Measurements from ENCODE around the gene CHRDL2. TPM values are rescaled to one million over a fixed set of nuclear protein-coding genes. Genes with fewer than 3 reads are reported as not detected.

Gene CHRDL2
- total RNA-seq, 1 experiment from 2014 or later = 7.7 TPM

DNA sequence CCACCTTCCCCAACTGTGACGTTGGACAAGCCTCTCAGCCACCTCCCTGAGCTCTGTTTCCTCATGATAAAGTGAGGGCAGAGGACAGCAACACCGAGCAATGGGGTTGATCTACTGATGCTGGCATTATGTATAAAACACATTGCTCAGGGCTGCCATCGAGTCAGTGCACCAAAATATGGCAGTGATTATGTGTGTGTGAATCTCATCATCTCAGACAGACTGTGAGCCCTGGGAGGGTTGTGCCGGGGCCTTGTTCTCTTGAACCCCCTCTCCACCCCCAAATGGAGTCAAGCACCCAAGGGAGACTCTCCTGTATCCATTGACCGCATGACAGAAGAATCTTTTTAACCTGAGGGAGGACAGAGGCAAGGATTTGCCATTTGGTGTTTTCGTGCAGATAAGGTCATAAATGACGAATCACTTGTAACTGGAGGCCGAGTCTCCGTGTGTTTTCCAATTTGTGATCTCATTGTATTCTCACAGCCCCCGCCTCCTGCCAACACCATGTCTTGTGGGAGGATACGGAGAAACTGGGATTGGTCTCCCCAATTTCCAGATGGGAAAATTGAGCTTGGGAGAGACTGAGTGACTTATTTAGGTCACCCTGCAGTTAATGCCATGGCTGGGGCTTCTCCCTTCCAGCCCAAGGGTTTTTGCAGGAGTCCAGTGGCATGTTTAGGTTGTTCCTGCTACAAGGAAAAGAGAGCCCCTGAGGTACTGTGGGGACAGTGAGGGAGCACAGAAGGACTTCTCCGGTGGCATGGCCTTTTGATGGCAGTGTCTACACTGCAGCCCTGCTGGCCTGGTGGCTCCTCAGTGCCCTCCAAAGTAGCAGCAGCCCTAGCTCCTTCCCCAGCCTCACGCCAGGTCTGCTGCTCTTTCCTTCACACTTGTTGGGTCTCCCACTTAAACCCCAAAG lies 52.4 kb downstream of the CHRDL2 start:
- ChIA-PET POLR2A (ENCODE audit: low non-redundant PET) (no interaction called here), CTCF (interaction anchor here (0.6 kb wide), 1 partner anchor 291 kb away, joined by 3 read pairs; no protein-coding TSS in a partner anchor)
- H3K4me1 ChIP-seq (ENCODE audit: insufficient read depth, low read length, poor library complexity, severe bottlenecking) = no peaks in the 10 kb centered on the region
- intact Hi-C loops (cut with micrococcal nuclease; ENCODE audit: unreplicated experiment) = no loop called here
- H3K27me3 ChIP-seq (replicated peaks; ENCODE audit: insufficient read depth, low read depth, low read length, poor library complexity) = no peaks in the 10 kb centered on the region
- no peaks in the 10 kb centered on the region for H3K36me3 ChIP-seq (ENCODE audit: insufficient read depth, low read length, poor library complexity, severe bottlenecking)
- no TSS peak for BruUV-seq (replicated peaks)
- no peak overlapping the region for H3K4me3 ChIP-seq (ENCODE audit: low read depth, low read length, poor library complexity, severe bottlenecking)
- no peak for DNase-seq (ENCODE audit: low spot score)
- TF ChIP-seq, protein P1, sequence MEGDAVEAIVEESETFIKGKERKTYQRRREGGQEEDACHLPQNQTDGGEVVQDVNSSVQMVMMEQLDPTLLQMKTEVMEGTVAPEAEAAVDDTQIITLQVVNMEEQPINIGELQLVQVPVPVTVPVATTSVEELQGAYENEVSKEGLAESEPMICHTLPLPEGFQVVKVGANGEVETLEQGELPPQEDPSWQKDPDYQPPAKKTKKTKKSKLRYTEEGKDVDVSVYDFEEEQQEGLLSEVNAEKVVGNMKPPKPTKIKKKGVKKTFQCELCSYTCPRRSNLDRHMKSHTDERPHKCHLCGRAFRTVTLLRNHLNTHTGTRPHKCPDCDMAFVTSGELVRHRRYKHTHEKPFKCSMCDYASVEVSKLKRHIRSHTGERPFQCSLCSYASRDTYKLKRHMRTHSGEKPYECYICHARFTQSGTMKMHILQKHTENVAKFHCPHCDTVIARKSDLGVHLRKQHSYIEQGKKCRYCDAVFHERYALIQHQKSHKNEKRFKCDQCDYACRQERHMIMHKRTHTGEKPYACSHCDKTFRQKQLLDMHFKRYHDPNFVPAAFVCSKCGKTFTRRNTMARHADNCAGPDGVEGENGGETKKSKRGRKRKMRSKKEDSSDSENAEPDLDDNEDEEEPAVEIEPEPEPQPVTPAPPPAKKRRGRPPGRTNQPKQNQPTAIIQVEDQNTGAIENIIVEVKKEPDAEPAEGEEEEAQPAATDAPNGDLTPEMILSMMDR (conservative IDR thresholded peaks at IDR 0.05; ENCODE audit: low read depth, low read length) = no peak
- no peak for TF ChIP-seq EZH2 (IDR thresholded peaks at IDR 0.05; ENCODE audit: borderline replicate concordance, low read depth, low read length, poor library complexity, severe bottlenecking)
- no peak overlapping the region for H3K27ac ChIP-seq (ENCODE audit: low read depth, low read length, poor library complexity, severe bottlenecking)
- no peaks in the 10 kb centered on the region for H3K9me3 ChIP-seq (ENCODE audit: low read depth, low read length, poor library complexity, severe bottlenecking)

DNA sequence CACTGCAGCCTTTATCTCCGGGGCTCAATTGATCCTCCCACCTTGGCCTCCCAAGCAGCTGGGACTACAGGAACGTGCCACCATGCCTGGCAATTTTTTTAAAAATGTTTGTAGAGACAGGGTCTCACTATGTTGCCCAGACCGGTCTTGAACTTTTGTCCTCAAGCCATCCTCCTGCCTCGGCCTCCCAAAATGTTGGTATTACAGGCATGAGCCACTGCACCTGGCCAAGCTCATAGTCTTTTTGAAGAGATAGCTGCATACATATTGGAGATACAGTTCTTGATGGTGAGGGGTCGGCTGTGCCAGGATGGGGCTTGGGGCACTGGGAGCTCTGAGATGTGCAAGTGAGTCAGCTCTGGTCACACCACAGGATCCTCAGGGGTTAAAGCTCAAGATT lies 53.2 kb downstream of the CHRDL2 start:
- POLR2A ChIA-PET (ENCODE audit: low non-redundant PET) = no interaction called here
- intact Hi-C loops (cut with micrococcal nuclease; ENCODE audit: unreplicated experiment) = no loop called here
- TF ChIP-seq EZH2 (IDR thresholded peaks at IDR 0.05; ENCODE audit: borderline replicate concordance, low read depth, low read length, poor library complexity, severe bottlenecking) = no peak
- TF ChIP-seq, protein P1 (conservative IDR thresholded peaks at IDR 0.05; ENCODE audit: low read depth, low read length) = no peak

DNA sequence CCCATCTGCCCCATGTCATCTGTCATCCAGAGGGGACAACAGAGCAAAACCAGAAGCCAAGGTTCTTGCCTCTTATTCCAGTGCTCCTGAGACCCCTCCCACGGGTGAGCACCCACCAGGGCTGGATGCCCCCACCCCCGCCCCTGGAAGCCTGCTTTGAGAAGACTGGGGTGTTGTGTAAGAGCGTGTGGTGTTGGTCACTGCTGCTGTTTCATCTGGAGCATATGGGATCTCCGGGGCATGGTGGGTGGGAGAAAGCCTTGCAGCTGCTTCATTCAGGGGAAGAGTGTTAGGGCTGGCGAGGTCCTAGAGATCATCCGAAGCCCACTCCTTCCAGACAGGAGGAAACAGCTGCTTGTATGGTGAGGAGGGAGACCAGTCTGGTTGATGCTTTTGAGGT lies 54.1 kb downstream of the CHRDL2 start:
- intact Hi-C loops (cut with micrococcal nuclease; ENCODE audit: unreplicated experiment) = no loop called here
- Histone ChIP-seq H3K4me3 (ENCODE audit: low read depth, low read length, poor library complexity, severe bottlenecking) (no peak overlapping the region), H3K27me3 (replicated peaks; ENCODE audit: insufficient read depth, low read depth, low read length, poor library complexity) (no peaks in the 10 kb centered on the region), H3K36me3 (ENCODE audit: insufficient read depth, low read length, poor library complexity, severe bottlenecking) (no peaks in the 10 kb centered on the region), H3K27ac (ENCODE audit: low read depth, low read length, poor library complexity, severe bottlenecking) (no peak overlapping the region), H3K4me1 (ENCODE audit: insufficient read depth, low read length, poor library complexity, severe bottlenecking) (peaks cover 9% of the 10 kb centered on the region), H3K9me3 (ENCODE audit: low read depth, low read length, poor library complexity, severe bottlenecking) (no peaks in the 10 kb centered on the region)
- TF ChIP-seq, protein P1 (conservative IDR thresholded peaks at IDR 0.05; ENCODE audit: low read depth, low read length) = no peak
- TF ChIP-seq EZH2 (IDR thresholded peaks at IDR 0.05; ENCODE audit: borderline replicate concordance, low read depth, low read length, poor library complexity, severe bottlenecking) = no peak
- BruUV-seq (replicated peaks) = no TSS peak
- ChIA-PET POLR2A (ENCODE audit: low non-redundant PET) (no interaction called here), CTCF (no interaction called here)
- no peak for DNase-seq (ENCODE audit: low spot score)

More for the DNA sequence above, 53.2 kb downstream of the CHRDL2 start:
- CTCF ChIA-PET = interaction anchor here (0.6 kb wide), 1 partner anchor 291 kb away, joined by 3 read pairs; no protein-coding TSS in a partner anchor
- Histone ChIP-seq H3K27ac (ENCODE audit: low read depth, low read length, poor library complexity, severe bottlenecking) (no peak overlapping the region), H3K9me3 (ENCODE audit: low read depth, low read length, poor library complexity, severe bottlenecking) (no peaks in the 10 kb centered on the region), H3K27me3 (replicated peaks; ENCODE audit: insufficient read depth, low read depth, low read length, poor library complexity) (no peaks in the 10 kb centered on the region), H3K36me3 (ENCODE audit: insufficient read depth, low read length, poor library complexity, severe bottlenecking) (no peaks in the 10 kb centered on the region), H3K4me1 (ENCODE audit: insufficient read depth, low read length, poor library complexity, severe bottlenecking) (peaks cover 4% of the 10 kb centered on the region), H3K4me3 (ENCODE audit: low read depth, low read length, poor library complexity, severe bottlenecking) (no peak overlapping the region)
- no peak for DNase-seq (ENCODE audit: low spot score)
- BruUV-seq (replicated peaks) = no TSS peak

All from A673 (cell line).